ENCODE results near the gene SPRING1.
"Not testable (repeated sequence)": the region's sequence is repeated elsewhere in the genome, so short reads cannot be mapped to it uniquely, and the experiment has no call there.

SPRING1 gene, protein sequence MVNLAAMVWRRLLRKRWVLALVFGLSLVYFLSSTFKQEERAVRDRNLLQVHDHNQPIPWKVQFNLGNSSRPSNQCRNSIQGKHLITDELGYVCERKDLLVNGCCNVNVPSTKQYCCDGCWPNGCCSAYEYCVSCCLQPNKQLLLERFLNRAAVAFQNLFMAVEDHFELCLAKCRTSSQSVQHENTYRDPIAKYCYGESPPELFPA

GRCh38 chr12:116737774-116738657 is at the start of gene SPRING1, which contains the start of gene RNFT2:
Gene SPRING1 (minus strand): TSS chr12:116738069. CDS start chr12:116737900, 169 bp downstream.
Gene RNFT2 (plus strand): TSS chr12:116738315. CDS start chr12:116740498, 2,183 bp downstream.
- peak; percentile 99 for DNase-seq

DNA sequence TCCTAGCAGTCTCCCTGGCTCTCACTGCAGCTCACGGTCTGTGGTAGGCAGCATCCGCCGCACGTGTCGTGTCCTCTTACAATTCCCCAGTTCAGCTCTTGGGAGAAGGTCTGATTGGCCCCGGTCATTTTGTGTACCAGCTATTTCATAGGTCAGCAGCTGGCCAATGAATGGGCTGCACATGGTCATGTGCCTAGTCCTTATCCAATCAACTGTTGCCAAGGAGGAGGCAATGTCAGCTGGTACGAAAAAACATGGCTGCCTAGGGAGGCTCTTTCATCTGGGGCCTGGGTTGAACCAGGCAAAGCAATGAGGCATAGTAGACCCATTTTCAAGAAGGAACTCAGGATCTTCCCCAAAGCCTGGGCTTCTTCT is 46.4 kb upstream of the SPRING1 start:
- no peak for DNase-seq

DNA sequence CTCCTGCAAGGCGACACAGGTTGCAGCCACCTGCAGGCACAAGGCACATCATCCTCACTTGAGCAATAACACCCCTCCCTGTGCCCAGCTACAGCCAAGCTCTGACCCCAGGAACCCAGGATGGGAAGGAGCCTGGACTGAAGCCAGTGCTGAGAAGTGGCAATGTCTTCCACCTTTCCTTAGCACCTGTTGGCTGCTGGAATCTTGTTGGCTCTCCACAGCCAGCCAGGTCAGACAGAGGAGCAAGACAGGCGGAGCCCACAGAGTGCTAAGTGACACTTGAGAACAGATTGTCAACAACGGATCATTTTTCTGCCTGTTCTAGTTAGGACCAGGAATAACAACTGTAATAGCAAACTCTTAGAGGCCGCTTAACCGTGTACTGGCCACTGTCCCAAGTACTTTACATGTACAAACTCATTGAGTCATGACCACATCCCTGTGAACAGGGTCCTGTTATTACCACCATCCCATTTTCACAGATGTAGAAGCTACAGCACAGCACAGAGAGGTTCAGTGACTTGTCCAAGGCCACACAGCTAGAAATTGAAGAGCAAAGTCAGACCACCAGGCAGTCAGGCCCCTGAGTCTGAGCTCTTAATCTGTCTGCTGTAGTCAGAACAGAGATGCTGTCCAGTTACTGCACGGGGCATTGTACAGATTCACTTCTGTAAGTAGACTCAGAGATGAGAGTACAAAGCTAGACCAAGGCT is 45.8 kb upstream of the SPRING1 start:
- no peak for DNase-seq

DNA sequence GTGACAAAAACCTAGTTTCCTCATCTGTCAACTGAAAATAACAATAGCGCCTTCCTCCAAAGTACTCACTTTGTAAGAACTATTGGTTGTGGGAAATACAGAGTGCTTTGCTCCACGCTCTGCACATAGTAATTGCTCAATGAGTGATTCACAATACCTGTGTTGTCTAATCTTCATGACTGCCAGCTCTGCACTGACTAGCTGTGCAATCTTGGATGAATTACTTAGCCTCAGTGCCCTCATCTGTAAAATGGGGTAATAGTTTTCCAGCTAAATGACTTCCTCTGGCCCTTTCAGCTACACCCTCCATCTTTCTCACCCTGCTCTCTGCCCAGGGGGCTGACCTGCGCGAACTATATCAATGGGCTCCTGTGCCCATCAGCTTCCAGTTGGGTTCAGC is 43.1 kb upstream of the SPRING1 start:
- no peak for DNase-seq

DNA sequence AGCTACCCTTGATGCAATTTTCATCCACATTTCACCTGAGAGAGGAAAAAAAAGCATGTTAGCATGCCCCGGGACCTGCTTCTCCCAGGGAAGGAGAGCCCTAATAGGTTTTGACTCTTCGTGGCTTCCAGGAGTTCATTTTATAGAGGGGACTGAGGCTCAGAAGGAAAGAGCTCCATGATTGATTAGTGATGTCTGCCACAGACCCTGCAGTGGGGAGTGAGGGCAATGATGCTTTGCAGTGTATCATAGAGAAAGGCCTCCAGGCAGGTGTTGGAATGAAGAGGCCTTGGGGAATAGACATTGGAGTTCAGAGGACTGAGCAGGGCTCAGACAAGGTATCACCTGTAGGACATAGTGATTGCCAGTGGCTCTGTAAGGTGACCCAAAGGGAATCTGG is 41.7 kb upstream of the SPRING1 start:
- DNase-seq, result no peak

DNA sequence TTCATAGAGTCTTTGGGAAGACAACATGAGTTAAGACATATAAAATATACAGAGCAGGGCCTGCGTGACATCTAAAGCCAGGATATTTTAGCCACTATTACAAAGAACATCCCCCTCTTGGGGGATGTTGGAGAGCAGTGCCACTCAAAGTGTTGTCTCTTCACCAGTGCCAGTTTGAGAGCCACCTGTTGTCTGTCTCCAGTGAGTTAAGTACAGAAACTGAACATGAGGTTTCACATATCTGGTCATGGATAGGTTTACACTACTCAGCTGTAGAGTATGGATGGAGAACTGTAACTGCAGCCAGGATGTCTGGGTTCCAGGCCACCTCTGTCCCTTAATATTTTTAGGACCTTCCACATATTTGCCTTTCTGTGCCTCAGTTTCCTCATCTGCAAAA is 39.4 kb upstream of the SPRING1 start:
- no peak for DNase-seq

DNA sequence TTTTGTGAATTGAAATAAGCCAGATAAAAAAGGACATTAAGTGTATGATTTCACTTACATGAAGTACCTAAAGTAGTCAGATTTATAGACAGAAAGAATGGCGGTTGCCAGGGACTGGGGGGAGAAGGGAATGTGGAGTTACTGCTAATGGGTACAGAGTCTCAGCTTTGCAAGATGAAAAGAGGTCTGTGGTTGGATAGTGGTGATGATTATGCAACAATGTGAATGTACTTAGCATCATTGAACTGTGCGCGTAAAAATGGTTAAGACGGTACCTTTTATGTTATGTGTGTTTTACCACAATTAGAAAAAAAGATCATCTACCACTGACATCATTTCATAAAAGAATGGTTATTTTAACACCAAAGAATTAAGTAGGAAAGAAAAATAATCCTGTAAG is 36.2 kb upstream of the SPRING1 start:
- no peak for DNase-seq

DNA sequence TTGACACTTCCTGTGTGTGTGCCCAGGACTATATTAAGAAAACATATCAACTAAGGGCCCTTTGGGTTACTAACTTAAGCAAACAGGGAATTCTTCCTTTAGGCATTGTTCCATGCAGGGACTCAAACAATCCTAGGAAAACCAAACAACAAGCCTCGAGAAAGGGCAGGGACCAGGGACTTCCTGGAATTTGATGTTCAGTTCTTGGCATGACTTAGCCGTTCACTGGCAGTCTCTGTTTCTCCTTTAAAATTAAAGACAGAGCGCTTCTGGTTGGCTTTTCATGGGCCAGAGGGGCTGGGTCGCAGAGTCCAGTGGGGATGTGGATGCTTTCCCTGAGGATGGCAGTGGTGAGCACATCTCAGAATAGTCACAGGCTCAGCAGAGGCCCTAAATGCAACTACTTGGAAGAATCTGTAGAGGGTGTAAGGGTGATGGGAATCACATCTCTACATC is 35.4 kb upstream of the SPRING1 start:
- DNase-seq, result no peak

DNA sequence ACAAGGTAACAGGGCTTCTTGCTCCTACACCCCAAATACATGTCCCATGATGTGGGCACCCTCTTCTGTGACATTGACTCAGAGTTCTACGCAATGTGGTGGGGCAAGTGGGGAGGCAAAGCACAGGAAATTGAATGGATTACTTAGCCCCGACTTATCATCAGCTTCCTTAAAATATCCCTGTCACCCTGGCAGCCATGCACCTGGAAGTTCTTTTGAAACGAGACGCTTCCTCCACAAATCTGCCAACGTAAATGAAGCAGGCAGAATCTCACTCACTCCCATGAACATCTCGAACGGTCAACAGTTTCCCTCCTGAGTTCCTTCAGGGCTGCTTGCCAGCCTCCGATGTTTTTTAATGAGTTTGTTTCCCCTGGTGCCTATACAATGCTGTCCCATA is 33.8 kb upstream of the SPRING1 start:
- DNase-seq, result no peak

DNA sequence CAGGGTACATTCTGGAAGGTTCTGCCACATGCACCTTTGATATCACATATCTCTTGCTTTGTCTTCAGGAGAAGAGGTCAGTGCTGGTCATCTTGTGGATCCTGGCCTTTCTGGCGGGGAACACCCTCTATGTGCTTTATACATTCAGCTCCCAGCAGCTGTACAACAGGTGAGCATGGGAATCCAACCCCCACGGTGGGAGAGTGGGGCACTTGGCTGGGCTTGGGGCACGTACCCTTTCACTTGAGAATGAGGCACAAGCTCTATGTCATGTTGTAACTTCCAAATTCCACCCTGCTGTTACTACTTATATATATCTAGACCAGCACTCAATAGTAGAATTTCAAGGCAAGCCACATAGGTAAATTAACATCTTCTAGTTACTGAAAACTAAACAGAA is 28.9 kb upstream of the SPRING1 start:
- no peak for DNase-seq

DNA sequence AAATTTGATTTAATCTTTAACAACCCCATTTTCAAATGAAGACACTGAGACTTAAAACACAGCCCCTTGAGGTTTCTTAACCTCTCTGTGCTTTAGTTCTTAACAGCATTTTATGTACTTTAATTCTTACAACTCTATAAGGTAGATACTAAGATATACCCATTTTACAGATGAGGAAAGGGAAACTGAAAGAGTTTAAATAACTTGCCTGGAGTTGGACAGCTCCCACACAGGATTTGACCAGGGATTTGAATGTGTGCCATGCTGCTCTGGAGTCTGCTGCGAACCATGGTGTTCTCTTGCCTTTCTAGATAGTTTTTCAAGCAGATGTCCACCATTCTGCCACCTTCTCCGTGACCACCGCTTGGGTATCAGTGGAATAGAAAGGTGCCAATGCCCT is 28.4 kb upstream of the SPRING1 start:
- no peak for DNase-seq

- no peak for DNase-seq
Measured at GRCh38 chr12:116765271-116765670, 27.4 kb upstream of the SPRING1 start.

DNA sequence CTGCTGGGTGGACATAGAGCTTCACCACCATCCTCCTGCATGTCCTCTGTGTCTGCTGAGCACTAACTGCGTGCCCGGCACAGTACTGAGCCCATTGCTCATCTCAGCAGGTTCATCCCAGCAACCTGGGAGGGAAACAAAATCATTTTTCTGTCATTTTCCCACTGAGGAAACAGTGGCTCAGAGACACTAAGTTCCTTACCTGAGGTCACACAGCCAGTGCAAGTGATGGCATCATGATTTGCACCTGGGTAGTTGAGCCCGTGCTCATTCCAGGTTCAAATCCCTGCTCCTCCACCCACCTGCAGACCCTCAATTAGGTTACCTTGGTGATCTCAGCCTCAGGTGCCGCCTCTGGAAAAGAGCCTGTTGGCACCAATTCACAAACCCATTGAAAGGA is 23.6 kb upstream of the SPRING1 start:
- no peak for DNase-seq

DNA sequence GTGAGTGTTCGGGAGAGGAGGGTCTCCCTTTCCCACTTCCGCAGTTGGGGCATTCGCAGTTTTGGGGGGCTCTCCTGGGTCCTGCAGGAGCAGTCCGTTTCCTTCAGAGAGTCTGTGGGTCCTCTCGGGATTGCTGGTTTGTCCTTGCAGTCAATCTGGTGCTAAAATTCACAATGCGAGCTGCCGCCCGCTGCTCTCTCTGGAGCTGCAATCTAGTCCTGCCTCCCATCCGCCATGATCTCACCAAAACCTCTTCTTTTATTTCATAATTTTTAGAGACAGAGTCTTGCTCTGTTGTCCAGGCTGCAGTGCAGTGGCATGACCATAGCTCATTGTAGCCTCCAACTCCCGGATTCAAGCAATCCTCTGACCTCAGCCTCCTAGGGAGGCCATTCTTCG is 22.8 kb upstream of the SPRING1 start:
- no peak for DNase-seq

DNA sequence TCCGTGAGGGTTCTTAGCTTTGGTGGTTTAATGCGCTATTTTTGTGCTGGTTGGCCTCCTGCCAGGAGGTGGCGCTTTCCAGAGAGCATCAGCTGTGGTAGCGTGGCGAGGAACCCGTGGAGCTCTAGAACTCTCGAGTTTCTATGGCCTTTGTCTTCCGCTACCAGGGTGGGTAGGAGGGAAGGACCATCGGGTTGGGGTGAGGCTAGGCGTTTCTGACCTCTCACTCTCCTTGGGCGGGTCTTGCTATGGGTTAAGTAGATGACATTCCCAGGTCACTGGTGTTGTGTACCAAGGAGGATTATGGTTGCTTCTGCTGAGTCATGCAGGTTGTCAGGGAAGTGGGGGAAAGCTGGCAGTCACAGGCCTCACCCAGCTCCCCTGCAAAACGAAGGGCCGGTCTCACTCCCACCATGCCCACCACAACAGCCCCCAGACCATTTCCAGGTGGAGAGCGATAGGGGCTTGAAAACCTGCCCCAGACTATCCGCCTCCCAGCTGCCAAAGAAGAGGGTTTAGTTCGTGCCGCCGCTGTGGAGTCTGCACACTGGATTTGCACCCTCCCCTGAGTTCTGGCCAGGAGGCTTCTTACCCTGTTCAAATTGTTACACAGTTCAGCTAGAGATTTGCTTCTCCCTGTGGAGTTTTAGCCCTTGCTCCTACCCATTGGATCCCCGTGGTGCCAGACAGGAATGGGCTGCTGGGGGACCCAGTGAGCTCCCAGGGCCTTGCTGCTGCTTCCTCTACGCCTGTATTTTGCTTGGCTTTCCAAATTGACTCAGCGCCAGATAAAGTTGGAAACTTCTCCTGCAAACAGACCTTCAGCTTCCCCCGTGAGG is 22.1 kb upstream of the SPRING1 start:
- peak in 1 of 3 donors; percentile 6 for DNase-seq

DNA sequence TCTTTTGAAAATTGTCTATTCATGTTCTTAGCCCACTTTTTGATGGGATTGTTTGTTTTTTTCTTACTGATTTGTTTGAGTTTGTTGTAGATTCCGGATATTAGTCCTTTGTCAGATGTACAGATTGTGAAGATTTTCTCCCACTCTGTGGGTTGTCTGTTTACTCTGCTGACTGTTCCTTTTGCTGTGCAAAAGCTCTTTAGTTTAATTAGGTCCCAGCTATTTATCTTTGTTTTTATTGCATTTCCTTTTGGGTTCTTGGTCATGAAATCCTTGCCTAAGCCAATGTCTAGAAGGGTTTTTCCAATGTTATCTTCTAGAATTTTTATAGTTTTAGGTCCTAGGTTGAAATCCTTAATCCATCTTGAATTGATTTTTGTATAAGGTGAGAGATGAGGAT is 16.9 kb upstream of the SPRING1 start:
- not testable (repeated sequence) for DNase-seq

DNA sequence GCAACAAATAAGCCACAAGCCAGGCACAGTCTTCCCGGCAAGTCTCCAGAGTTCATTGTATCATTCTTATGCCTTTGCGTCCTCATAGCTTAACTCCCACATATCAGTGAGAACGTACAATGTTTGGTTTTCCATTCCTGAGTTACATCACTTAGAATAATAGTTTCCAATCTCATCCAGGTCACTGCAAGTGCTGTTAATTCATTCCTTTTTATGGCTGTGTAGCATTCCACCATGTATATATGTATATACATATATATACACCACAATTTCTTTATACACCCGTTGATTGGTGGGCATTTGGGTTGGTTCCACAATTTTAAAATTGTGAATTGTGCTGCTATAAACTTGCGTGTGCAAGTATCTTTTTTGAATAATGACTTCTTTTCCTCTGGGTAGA is 16.2 kb upstream of the SPRING1 start:
- not testable (repeated sequence) for DNase-seq

DNA sequence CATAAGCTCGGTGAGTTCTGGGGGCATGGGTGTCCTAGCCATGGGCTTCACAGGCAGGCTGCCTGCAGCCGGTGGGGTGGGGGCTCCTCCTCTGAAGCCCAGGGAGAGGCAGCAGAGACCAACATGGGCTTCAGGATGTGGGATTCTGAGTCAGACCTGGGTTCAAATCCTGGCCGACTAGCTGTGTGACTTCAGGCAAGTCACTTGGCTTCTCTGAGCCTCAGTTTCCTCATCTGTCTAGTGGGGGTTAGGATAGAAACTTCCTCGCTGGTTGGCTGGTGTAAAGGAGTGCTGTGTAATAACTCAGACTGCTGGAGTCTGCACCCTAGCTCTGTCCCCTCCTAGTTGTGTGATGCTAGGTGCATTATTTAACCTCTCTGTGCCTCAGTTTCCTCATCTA is 12.4 kb upstream of the SPRING1 start:
- no peak for DNase-seq

GRCh38 chr12:116749884-116750283 is 12.0 kb upstream of the SPRING1 start:
- DNase-seq, result no peak

GRCh38 chr12:116745554-116745953 is 7.7 kb upstream of the SPRING1 start:
- DNase-seq, result no peak

DNA sequence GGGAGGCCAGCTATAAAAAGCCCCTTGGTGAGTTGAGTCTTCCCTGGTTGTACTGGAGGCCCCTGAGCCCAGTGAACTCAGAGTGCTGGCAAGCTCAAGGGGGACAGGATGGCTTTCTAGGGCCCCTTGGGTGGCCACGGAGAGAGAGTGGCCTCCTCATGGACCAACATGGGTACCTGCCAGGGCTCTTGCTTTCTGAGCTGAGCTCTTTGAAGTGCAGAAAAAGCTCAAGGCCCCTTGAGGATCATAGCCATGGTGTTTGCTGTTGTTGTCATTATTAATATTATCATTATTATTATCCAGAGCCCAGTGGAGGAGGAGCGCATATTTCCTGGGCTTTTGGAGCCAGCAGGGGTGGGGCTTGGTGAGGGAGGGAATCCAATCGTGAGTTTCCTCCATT is 6.9 kb upstream of the SPRING1 start:
- no peak for DNase-seq

DNA sequence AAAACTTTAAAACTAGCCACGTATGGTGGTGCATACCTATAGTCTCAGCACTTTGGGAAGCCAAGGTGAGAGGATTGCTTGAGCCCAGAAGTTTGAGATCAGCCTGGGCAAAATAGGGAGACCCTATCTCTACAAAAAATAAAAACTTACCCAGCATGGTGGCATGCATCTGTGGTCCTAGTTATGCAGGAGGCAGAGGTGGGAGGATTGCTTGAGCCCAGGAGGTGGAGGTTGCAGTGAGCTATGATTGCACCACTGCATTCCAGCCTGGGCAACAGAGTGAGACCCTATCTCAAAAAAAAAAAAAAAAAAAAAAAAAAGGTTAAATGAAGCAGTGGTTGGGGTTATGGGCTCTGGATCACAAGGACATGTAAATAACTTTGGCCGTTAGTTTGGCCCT is 4.9 kb upstream of the SPRING1 start:
- DNase-seq, result not testable (repeated sequence)
